KOPT-K1 (cell line): ENCODE measurements around the gene NKD2.

ENCODE experiments used
- H3K27ac ChIP-seq: fragments of 200-600 bp; sonication (generic); 2 replicates; pipeline ENCODE4 v1.5.1; 2016; ENCODE audit warnings: antibody characterized with exemption, mild to moderate bottlenecking, low read depth, low read length; ENCODE audit not compliant: poor library complexity, severe bottlenecking
- H3K36me3 ChIP-seq: fragments of 200-600 bp; sonication (generic); 2 replicates; pipeline ENCODE4 v1.5.1; 2017; ENCODE audit warnings: antibody characterized with exemption, mild to moderate bottlenecking, low read length, moderate library complexity; ENCODE audit not compliant: insufficient read depth
- H3K9me3 ChIP-seq: fragments of 200-600 bp; sonication (generic); 2 replicates; pipeline ENCODE4 v1.5.1; 2017; ENCODE audit warnings: antibody characterized with exemption, low read length, mild to moderate bottlenecking; ENCODE audit not compliant: insufficient read depth, poor library complexity, severe bottlenecking

The NKD2 gene

GRCh38 chr5:1062761-1063568 is 54.4 kb downstream of the NKD2 start:
- H3K27ac ChIP-seq = no peak overlapping the region
- no peaks in the 10 kb centered on the region for H3K9me3 ChIP-seq
- H3K36me3 ChIP-seq = peaks cover 35% of the 10 kb centered on the region; the same call in 1 of the 2 replicates

GRCh38 chr5:1063661-1064382 is 55.2 kb downstream of the NKD2 start:
- no peak overlapping the region for H3K27ac ChIP-seq
- H3K36me3 ChIP-seq = peaks cover 30% of the 10 kb centered on the region; the same call in 1 of the 2 replicates
- H3K9me3 ChIP-seq = no peaks in the 10 kb centered on the region

GRCh38 chr5:1064383-1065142 is 56.0 kb downstream of the NKD2 start:
- Histone ChIP-seq H3K36me3 (peaks cover 27% of the 10 kb centered on the region; the same call in 1 of the 2 replicates), H3K27ac (no peak overlapping the region), H3K9me3 (no peaks in the 10 kb centered on the region)

- Histone ChIP-seq H3K36me3 (peaks cover 21% of the 10 kb centered on the region; the same call in 1 of the 2 replicates), H3K9me3 (no peaks in the 10 kb centered on the region), H3K27ac (no peak overlapping the region)
Measured at GRCh38 chr5:1065143-1065750, 56.6 kb downstream of the NKD2 start.

GRCh38 chr5:1065891-1066650 is 57.5 kb downstream of the NKD2 start:
- H3K9me3 ChIP-seq = no peaks in the 10 kb centered on the region
- no peak overlapping the region for H3K27ac ChIP-seq
- peaks cover 20% of the 10 kb centered on the region; the same call in 1 of the 2 replicates for H3K36me3 ChIP-seq

GRCh38 chr5:1066676-1067075 is 58.1 kb downstream of the NKD2 start:
- Histone ChIP-seq H3K27ac (no peak overlapping the region), H3K9me3 (no peaks in the 10 kb centered on the region), H3K36me3 (peaks cover 20% of the 10 kb centered on the region; the same call in 1 of the 2 replicates)

- Histone ChIP-seq H3K9me3 (no peaks in the 10 kb centered on the region), H3K36me3 (peaks cover 16% of the 10 kb centered on the region; the same call in 1 of the 2 replicates), H3K27ac (no peak overlapping the region)
Measured at GRCh38 chr5:1067141-1068121, 58.8 kb downstream of the NKD2 start.

GRCh38 chr5:1068204-1068894 is 59.7 kb downstream of the NKD2 start:
- H3K27ac ChIP-seq = no peak overlapping the region
- H3K36me3 ChIP-seq = peaks cover 9% of the 10 kb centered on the region; the same call in 1 of the 2 replicates
- no peaks in the 10 kb centered on the region for H3K9me3 ChIP-seq

GRCh38 chr5:1068895-1069719 is 60.5 kb downstream of the NKD2 start:
- Histone ChIP-seq H3K36me3 (peaks cover 17% of the 10 kb centered on the region; the same call in 1 of the 2 replicates), H3K9me3 (no peaks in the 10 kb centered on the region), H3K27ac (no peak overlapping the region)

- Histone ChIP-seq H3K9me3 (no peaks in the 10 kb centered on the region), H3K27ac (no peak overlapping the region), H3K36me3 (peaks cover 22% of the 10 kb centered on the region; the same call in 1 of the 2 replicates)
Measured at GRCh38 chr5:1069720-1070088, 61.1 kb downstream of the NKD2 start.

GRCh38 chr5:1073239-1074102 is 64.9 kb downstream of the NKD2 start:
- peaks cover 29% of the 10 kb centered on the region; the same call in 1 of the 2 replicates for H3K36me3 ChIP-seq
- H3K27ac ChIP-seq = no peak overlapping the region
- no peaks in the 10 kb centered on the region for H3K9me3 ChIP-seq
